RKO (cell line): ENCODE data around the gene NME9.
"Not testable (repeated sequence)": the region's sequence is repeated elsewhere in the genome, so short reads cannot be mapped to it uniquely, and the experiment has no call there.

Source experiments
- DNase-seq: peaks from one replicate; pipeline ENCODE4 v3.0.0-alpha.2; 2016; ENCODE audit warnings: low spot score

Gene NME9, protein sequence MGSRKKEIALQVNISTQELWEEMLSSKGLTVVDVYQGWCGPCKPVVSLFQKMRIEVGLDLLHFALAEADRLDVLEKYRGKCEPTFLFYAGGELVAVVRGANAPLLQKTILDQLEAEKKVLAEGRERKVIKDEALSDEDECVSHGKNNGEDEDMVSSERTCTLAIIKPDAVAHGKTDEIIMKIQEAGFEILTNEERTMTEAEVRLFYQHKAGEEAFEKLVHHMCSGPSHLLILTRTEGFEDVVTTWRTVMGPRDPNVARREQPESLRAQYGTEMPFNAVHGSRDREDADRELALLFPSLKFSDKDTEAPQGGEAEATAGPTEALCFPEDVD

DNA sequence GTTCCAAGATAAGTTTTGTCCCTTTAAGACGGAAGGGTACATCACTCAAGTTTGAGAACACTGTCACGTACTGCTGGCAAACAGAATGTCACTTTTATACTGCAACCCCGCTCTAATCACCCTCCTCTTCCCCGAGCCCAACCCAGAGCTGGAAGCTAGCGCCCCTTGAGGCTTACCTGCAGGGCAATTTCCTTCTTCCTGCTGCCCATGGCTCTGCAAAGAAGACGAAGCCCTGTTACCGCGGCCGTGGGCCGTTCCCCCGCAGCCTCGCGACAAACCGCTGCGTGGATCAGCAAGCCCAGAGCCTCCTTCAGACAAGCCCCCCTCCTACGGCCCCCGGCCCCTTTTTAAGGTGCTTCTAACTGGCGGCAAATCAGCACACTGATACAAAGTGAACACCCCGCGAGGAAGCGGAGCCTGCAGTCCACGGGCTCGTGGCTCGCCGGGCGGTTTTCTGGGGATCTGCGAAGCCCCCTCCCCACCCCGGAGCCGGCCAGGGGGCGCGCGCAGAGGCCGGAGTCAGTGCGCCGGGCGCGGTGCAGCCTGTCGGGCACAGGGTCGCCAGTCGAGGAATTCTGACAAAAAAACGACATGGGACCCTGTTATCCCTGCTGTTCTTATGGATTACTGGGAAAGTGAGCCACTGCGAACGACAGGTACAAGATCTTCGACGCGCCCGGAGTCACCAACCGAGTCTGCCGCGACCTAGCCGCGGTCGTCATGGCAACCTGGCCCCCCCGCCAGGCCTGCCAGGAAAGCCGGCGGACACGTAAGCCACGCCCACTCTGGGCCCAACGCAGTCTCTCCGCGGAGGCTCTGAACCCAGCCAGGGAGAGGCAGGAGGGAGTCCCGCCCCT is at the start of gene NME9:
NME9 (minus strand) TSS at position 725 of the 857 bp plus-strand sequence; CDS start at position 209, 516 bp downstream.
- DNase-seq = peak; percentile 86

DNA sequence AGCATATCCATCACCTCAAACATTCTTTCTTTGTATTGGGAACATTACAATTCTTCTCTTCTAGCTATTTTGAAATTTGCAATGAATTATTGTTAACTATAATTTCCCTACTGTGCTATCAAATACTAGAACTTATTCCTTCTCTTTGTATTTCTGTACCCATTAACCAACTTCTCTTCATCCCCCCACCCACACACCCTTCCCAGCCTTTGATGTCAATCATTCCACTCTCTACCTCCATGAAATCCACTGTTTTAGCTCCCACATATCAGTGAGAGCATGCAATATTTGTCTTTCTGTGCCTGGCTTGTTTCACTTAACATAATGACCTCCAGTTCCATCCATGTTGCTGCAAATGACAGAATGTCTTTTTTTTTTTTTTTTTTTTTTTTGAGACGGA is 49.3 kb upstream of the NME9 start:
- DNase-seq = no peak

DNA sequence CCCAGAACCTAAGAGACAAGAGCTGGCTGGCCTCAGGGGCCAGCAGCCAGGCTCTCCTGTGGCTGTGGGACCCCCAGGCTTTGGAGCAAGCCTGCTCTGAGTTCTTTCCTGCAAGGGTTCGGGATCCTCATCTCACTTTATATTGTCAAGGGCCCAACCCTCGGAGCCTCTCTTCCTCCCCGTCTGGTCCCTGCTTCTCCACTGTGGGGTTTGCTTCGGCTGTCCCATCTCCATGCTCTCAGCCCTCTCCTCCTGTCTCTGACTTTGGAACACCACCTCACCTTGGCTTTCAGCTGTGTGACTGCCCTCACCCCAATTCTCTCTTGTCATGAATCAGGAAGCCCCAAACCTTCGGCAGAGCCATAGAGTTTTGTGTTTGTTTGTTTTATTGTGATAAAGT is 48.7 kb upstream of the NME9 start:
- DNase-seq = no peak

DNA sequence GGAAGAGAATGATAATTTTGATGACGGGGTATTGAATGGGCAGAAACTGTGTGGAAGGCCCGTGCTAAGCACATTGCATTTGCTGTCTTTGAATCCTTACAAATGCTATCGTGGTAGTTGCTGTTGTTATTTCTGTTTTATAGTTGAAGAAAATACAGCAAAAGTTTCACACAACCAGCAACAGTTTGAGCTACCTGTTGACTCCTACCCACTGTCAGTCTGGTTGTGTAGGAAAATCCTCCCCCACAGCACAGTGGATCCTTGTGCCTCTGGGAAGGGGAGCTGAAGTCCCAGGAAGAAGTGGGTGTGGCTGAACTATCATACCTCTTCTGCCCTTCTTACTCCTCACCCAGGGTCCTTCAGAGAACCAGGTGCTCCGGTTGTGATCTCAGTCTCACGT is 48.2 kb upstream of the NME9 start:
- no peak for DNase-seq

DNA sequence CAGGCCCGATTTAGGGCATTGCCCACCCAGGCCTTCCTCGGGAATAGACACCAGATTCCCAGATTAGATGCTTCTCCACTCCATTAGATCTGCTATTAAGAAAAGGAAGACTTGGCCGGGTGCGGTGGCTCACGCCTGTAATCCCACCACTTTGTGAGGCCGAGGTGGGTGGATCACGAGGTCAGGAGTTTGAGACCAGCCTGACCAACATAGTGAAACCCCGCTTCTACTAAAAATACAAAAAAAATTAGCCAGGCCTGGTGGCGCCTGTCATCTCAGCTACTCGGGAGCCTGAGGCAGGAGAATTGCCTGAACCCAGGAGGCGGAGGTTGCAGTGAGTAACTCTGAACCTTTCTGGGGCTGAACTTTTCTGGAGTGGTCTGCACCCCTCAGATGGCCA is 47.6 kb upstream of the NME9 start:
- DNase-seq = not testable (repeated sequence)

DNA sequence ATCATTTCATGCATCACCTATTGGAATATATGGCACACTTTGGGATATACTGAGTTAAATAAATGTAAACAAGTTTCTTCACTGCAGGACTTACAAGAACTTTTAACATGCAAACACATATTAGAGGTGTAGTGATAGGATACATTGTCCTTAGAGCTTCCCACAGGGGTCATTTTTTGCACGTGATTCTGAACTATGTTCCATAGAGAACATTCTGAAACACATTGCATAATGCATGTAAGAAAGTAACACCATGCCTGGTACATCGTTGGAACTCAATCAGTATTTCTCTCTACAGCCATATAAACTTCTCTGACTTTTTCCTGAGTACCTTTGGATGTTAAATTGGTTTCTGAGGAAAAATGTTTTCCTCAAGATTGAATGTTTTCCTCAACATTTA is 47.0 kb upstream of the NME9 start:
- no peak for DNase-seq

DNA sequence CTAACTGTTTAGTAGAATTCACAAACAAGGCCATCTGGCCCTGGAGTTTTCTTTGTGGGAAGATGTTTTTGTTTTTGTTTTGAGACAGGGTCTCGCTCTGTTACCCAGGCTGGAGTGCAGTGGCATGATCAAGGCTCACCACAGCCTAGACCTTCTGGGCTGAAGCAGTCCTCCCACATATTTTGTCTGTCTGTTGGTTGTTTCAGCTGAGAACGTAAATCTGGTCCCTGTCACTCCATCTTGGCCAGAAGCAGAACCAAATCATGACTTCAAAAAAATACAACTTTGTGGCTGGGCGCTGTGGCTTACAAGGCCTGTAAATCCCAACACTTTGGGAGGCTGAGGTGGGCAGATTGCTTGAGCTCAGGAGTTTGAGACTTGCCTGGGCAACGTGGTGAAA is 45.8 kb upstream of the NME9 start:
- no peak for DNase-seq

DNA sequence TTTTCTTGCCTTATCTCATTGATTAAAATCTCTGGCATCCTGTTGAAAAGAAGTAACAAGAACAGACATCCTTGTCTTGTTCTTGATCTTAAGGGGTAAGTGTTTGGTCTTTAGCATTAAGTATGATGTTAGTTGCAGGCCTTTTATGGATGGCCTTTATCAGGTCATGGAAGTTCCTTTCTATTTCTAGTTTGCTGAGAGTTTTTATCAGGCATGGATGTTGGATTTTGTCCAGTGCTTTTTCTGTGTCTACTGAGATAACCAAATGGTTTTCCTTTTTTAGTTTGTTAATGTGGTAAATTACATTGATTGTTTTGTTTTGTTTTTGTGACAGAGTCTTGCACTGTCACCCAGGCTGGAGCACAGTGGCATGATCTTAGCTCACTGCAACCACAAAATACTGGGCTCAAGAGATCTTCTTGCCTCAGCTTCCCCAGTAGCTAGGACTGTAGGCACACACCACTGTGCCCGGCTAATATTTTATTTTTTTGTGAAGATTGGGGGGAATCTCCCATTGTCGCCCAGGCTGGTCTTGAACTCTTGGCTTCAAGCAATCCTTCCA is 45.0 kb upstream of the NME9 start:
- no peak for DNase-seq

DNA sequence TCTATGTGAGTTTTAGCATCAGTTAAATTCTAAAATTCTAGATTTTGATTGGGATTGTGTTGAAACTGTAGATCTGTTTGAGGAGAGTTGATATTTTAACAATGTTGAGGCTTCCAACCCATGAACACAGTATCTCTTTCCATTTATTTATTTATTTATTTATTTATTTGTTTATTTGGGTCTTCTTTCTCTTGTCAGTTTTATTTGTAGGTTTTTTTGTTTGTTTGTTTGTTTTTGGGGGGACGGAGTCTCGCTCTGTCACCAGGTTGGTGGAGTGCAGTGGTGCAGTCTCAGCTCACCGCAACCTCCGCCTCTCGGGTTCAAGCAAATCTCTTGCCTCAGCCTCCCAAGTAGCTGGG is 44.1 kb upstream of the NME9 start:
- DNase-seq = no peak

DNA sequence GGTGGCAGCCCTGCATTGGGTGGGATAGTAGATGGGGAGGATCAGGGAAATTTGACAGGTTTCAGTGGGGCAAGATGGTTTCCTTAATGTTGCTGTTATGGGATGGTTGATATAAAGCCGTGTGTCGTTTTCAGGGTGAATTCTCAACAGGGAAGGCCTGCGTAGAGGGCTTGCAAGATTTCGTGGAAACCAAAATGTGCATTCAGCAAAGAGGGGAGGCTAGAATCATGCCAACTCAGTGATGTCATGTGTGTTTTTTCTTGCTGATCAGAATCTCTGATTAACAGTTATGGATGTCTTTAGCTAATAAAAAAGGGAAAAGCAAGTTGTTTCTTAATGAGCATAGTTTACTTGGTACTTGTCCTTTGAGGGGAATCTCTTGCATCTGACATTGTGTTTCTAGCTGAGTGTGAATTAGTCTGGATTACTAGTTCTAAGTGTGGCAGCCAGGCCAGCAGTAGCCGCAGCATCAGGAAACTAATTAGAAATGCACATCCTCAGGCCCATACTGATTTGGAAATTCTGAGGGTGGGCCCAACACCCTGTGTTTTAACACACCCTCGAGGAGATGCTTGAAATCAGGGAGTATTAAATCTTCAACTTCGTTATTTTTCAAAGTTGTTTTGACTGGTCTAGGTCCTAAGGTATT is 43.6 kb upstream of the NME9 start:
- no peak for DNase-seq

DNA sequence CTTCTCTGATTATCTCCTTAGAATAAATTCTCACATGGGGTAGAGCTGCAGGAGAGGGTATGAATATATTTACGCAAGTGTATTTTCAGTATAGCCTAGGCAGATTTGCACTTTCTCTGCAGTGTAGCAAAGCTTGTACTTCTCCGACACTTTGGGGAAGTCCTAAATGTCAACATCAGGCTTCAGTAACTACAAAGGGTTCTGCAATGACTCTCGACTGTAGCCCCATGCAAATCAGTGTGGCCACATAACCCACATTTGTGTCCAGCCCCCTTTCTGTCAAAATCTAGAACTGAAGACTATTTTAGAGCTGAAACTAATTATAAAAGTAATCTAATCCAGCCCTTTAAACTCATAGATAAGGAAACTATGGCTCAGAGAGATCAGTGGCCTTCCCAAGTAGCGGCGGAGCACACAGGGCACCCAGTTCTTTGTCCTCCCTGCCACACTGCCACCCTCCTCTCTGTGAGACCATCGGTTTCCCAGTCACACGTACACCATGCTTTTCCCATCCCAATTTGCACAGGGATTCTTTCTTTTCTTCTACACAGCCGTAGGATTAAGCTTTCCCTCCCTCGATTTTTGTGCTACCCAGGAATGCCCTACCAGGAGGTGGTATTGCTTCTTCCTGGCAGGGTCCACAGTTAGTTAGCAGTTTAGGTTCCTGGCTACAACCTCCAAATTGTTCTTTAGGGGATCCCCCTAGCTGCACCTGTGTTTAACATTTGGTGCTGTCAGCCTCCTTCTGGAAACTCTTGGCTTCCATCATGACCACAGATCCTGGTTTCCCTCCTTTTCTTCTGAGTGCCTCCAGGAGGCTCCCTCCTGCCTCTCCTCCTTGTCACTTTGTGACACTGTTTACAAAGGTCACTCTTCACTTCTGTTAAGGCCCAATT is 41.7 kb upstream of the NME9 start:
- no peak for DNase-seq

DNA sequence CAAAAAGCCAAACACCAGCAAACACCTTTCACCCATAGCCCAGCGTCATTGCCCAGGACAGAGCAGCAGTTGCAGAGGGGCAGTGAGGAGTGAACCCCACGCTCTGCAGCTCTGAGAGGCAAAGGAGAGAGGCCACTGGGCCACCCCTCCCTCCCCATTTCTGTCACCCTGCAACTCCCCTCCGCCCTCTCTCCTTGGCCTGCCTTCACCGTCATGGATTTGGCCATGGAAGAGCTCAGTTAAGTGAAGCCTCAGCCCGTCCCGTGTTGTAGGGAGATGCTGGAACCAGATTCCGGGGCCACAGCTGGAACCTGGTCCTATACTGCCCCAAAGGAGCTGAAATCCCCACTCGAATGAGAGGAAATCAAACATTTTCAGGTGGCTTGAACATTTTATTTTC is 40.7 kb upstream of the NME9 start:
- DNase-seq = no peak

DNA sequence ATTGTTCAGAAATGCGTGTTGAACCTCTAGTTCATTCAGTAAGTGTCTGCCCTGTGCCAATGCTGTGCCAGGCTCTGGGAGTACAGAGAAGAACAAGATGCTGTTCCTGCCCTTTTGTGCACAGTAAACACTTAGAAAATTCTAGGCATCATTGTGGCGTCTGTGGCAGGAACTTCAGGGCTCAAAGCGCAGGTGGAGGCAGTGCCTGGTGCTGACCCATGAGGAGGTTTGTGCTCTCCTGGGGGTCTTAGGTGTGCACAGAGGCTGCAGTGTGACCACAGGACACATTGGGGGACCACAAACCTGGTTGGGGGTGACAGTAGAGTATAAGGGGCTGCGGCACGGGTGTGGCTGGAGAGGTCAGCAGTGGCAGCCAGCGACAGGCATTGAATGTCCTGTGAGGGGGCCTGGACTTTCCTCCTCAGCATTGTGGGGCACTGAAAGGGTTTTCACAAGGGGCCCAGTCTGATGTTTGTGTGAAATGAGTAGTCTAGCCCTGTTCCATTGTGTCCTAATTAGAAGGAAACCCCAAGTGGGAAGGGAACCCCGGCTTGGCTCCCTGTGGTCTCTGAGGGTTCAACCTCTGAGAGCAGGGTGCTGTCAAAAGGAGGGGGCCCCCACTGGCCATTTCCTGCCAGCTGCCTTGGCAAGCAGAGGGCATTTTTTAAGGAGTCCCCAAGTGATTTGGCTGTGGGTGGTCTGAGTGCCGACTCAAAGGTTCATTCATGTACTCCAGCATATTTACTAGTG is 39.7 kb upstream of the NME9 start:
- DNase-seq = no peak

DNA sequence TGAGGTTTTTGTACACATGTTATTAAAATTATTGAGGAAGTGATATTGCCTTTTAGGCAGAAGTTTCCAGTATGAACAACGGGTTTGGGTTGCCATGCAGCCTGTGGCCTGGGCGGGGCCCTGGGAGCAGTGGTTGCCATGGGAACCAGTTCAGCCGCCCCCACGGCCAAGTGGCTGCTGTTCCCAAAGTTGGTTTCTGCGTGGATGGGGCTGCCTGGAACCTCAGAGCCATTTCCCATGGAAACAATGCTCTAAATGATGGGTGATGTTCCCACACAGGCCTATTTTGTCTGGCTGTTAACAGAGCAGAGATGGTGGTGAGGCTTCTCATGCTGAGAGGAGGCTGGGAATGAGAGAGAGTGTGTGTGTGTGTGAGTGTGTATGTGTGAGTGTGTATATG is 38.3 kb upstream of the NME9 start:
- no peak for DNase-seq

DNA sequence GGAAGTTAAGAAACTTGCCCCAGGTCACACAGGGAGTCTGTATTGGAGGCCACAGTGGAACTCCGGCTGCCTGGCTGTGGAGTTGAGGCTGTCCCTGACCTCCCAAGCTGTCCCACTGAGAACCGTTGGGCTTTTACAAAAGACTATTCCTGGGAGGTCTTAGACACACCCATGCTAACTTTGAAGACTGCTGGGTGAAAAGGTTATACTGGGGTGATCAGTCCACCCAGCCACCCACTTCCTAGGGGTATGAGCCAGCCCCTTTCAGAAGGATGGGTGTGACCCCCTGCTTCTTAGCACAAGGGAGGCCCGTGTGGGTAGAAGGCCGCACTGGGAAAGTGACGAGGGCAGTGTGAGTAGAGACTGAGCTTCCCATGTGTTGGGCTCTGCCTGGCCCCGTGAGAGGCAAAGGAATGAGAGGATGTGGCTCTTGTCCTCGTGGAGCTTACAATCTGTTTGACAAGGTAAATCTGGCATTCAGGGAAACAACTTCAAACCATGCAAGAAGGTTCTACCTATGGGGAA is 37.7 kb upstream of the NME9 start:
- DNase-seq = no peak

DNA sequence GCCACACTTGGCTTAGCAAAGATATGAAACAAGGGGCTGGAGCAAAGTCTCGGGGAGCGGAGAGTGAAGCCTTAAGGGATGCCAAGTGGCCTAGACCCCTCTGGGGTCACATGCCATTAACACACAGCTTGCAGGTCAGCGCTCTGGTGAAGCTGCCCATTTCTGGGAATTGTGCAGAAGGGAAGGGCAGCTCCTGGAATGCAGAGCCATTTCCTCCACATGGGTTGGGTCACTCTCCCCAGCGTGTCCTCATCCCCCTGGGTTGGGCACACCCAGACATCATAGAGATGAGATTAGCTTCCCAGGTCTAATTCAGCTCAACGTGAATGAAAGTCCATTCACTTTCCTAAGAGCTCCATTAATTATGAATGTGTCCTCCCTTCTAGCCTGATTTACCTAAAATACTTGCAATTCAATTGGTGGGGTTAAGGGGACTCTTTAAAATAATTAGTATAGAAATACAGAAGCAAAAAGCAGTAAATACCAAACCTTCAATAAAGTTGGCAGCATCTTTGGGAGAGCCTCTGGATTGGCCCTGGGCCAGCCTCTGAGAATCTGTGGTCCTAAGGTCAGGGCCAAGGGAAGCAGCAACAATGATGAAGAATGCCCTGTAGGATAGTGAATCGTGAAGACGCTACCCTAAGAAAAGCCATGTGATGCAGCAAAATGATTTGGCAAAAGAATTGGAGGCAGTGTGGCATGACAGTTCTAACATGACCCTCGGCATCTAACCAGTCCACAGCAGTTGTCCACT is 36.5 kb upstream of the NME9 start:
- no peak for DNase-seq

DNA sequence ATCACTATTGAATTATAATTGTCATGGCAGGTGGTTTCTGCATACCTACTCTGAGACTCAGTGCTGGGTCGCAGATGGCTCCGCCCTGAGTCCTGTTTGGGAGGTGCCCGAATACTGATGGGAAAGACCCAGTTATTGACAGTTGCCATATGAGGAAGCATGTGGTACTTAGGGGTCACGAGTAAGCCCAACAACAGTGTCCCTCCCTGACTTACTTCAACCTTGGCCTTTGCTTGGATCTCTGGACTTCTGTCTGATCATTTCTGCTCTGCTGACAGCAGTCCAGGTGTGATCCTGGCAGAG is 35.6 kb upstream of the NME9 start:
- DNase-seq = no peak

DNA sequence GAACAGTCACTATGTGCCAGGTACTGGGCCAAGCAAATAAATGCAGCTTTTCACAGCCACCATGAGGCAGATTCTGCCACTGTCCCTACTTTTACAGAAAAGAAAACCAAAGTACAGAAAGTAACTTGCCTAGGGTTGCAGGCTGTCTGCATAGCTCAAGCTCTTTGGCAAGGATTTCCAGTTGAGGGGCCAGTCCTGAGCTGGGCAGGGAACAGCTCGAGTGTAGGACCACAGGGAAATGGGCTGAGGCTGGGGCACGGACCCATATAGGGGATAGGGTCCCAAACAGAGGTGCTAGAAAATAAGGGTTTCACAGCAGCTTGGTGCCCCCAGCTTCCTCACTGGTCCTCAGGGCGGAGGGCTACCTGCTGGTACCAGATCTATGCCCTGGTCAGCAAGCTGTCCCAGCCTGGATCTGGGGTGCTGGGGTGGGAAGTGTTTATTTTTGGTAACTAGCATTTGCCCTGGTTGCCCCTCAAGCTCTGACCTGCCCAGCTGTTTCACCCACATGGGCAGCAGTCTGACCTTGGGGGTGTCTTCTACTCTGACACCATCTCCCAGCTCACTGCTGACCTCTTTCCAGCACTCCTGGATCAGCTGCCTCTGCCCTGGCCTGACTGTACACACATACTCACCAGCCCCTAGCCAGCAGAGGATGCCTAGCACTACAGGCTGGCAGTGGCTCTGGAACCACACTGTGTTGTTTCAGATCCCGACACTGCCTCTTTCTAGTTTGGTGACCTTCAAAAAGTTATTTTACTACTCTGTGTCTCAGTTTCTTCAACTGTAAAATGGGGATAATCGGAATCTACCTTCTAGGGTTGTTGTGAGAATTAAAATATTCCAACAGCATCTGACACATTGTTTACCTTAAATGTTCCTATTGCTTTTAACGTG is 35.0 kb upstream of the NME9 start:
- DNase-seq = no peak

DNA sequence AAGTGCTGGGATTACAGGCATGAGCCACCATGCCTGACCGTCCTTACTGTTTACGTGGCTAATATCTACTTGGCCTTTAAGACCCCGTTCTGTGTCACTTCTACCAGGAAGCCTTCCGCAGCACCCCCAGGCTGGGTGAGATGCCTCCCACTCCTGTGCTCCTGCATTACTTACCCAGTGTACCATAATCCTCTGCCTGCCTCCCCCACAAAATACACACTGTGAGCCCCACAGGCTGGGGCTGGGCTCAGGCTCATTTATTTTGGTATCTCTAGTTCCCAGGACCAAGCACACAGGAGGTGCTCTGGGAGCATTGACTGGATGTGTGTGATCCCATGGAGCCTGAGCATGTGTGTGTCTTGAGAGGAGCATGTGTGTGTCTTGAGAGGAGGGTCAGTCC is 33.7 kb upstream of the NME9 start:
- DNase-seq = no peak
